BLaER1 treated with 17β-estradiol and CSF1 and Interleukin-3, amounts not matched to agents 10 nM and 100 nM (cell line): ENCODE data around the gene SPEG.

Experiments used
- H3K27ac ChIP-seq, 11 experiments: shearing (Covaris generic); formaldehyde crosslinking; 2 replicates each; pipeline ENCODE4 v1.8.1; 2022
- H3K27me3 ChIP-seq, 11 experiments: shearing (Covaris generic); formaldehyde crosslinking; 2 replicates each; pipeline ENCODE4 v1.8.1; 2022
- H3K36me3 ChIP-seq, 11 experiments: shearing (Covaris generic); formaldehyde crosslinking; 2 replicates each; pipeline ENCODE4 v1.8.1; 2022
- H3K4me1 ChIP-seq, 10 experiments: shearing (Covaris generic); formaldehyde crosslinking; 2 replicates each; pipeline ENCODE4 v1.8.1; 2022
- H3K4me2 ChIP-seq, 11 experiments: shearing (Covaris generic); formaldehyde crosslinking; 2 replicates each; pipeline ENCODE4 v1.8.1; 2022
- H3K4me3 ChIP-seq, 10 experiments: shearing (Covaris generic); formaldehyde crosslinking; 2 replicates each; pipeline ENCODE4 v1.8.1; 2022
- H3K9ac ChIP-seq, 11 experiments: shearing (Covaris generic); formaldehyde crosslinking; 2 replicates each; pipeline ENCODE4 v1.8.1; 2022
- H3K9me3 ChIP-seq, 11 experiments: shearing (Covaris generic); formaldehyde crosslinking; replicated peaks in 1 of 11; 2 replicates each; pipeline ENCODE4 v1.8.1; 2022
- H4K20me1 ChIP-seq, 11 experiments: shearing (Covaris generic); formaldehyde crosslinking; 2 replicates each; pipeline ENCODE4 v1.8.1; 2022
- Cebpa-rat ChIP-seq, 11 experiments: shearing (Covaris generic); IDR thresholded peaks; 2 replicates each; pipeline ENCODE4 v1.8.1; 2022

SPEG gene

GRCh38 chr2:219541611-219542180, 107.1 kb downstream of the SPEG start:
- Histone ChIP-seq H3K4me1 (peaks cover 27 to 68% (median 52%) of the 10 kb centered on the region in 10 experiments), H3K4me2 (peak overlapping the region; percentile 87 to 100 (median 97)), H3K4me3 (peak overlapping the region; percentile 39 to 81 (median 64); a peak in 18 of 20 replicates), H3K9me3 (no peaks in the 10 kb centered on the region), H3K27ac (no peak overlapping the region), H3K9ac (peak overlapping the region in 2 of 11 experiments; percentile 49 to 64; a peak in 3 of 22 replicates), H3K27me3 (peaks cover 22 to 40% (median 33%) of the 10 kb centered on the region in 11 experiments; a peak in 18 of 22 replicates), H4K20me1 (peaks cover 0 to 79% (median 29%) of the 10 kb centered on the region in 11 experiments; a peak in 19 of 22 replicates), H3K36me3 (peaks cover 0 to 19% (median 10%) of the 10 kb centered on the region in 11 experiments; a peak in 7 of 22 replicates)
- no peak for TF ChIP-seq Cebpa-rat (IDR thresholded peaks at IDR 0.05)

- Histone ChIP-seq H3K36me3 (peaks cover 0 to 19% (median 10%) of the 10 kb centered on the region in 11 experiments; a peak in 7 of 22 replicates), H4K20me1 (peaks cover 0 to 76% (median 29%) of the 10 kb centered on the region in 11 experiments; a peak in 19 of 22 replicates), H3K9ac (peak overlapping the region; percentile 54 to 85 (median 75)), H3K4me1 (peaks cover 23 to 55% (median 39%) of the 10 kb centered on the region in 10 experiments), H3K27me3 (peaks cover 22 to 40% (median 33%) of the 10 kb centered on the region in 11 experiments; a peak in 18 of 22 replicates), H3K27ac (peak overlapping the region in 10 of 11 experiments; percentile 6 to 66 (median 52); a peak in 16 of 22 replicates), H3K4me3 (peak overlapping the region; percentile 71 to 81 (median 77)), H3K9me3 (no peaks in the 10 kb centered on the region), H3K4me2 (peak overlapping the region; percentile 87 to 100 (median 97))
- TF ChIP-seq Cebpa-rat (IDR thresholded peaks at IDR 0.05), result no peak
Measured at GRCh38 chr2:219542931-219543595, 108.4 kb downstream of the SPEG start.

- TF ChIP-seq Cebpa-rat (IDR thresholded peaks at IDR 0.05), result no peak
Measured at GRCh38 chr2:219543596-219544358, 109.1 kb downstream of the SPEG start, which contains the start of the genes CHPF and TMEM198. TSS of gene CHPF (minus strand) at chr2:219543809. CDS start at chr2:219543538, 271 bp downstream. TSS of gene TMEM198 (plus strand) at chr2:219544028. CDS start at chr2:219544728, 700 bp downstream.

GRCh38 chr2:219544567-219544966, 109.9 kb downstream of the SPEG start:
- H3K4me2 ChIP-seq, result peak overlapping the region; percentile 87 to 100 (median 97)
- H3K36me3 ChIP-seq, result peaks cover 0 to 16% (median 7%) of the 10 kb centered on the region in 11 experiments; a peak in 6 of 22 replicates
- H3K9me3 ChIP-seq, result no peaks in the 10 kb centered on the region
- H3K4me3 ChIP-seq, result peak overlapping the region; percentile 71 to 81 (median 77); a peak in 14 of 20 replicates
- H3K4me1 ChIP-seq, result peaks cover 18 to 41% (median 29%) of the 10 kb centered on the region in 10 experiments
- no peak for TF ChIP-seq Cebpa-rat (IDR thresholded peaks at IDR 0.05)
- H3K9ac ChIP-seq, result no peak overlapping the region
- peaks cover 22 to 40% (median 33%) of the 10 kb centered on the region in 11 experiments; a peak in 18 of 22 replicates for H3K27me3 ChIP-seq
- H4K20me1 ChIP-seq, result peaks cover 0 to 68% (median 28%) of the 10 kb centered on the region in 11 experiments; a peak in 19 of 22 replicates
- no peak overlapping the region for H3K27ac ChIP-seq

More at GRCh38 chr2:219543596-219544358, 109.1 kb downstream of the SPEG start, which contains the start of the genes CHPF and TMEM198:
- Histone ChIP-seq H3K4me1 (peaks cover 18 to 48% (median 32%) of the 10 kb centered on the region in 10 experiments), H3K9ac (peak within 1 kb of the TSS; percentile 54 to 85 (median 75)), H3K27me3 (peaks cover 22 to 40% (median 33%) of the 10 kb centered on the region in 11 experiments; a peak in 18 of 22 replicates), H3K27ac (peak within 1 kb of the TSS in 10 of 11 experiments; percentile 6 to 66 (median 52); a peak in 16 of 22 replicates), H3K9me3 (no peaks in the 10 kb centered on the region), H4K20me1 (peaks cover 0 to 69% (median 29%) of the 10 kb centered on the region in 11 experiments; a peak in 19 of 22 replicates), H3K4me2 (peak within 1 kb of the TSS; percentile 87 to 100 (median 97)), H3K4me3 (peak within 1 kb of the TSS; percentile 71 to 81 (median 77)), H3K36me3 (peaks cover 0 to 19% (median 8%) of the 10 kb centered on the region in 11 experiments; a peak in 7 of 22 replicates)

- H3K4me3 ChIP-seq, result no peak overlapping the region
- H3K4me1 ChIP-seq, result peaks cover 18 to 34% (median 29%) of the 10 kb centered on the region in 10 experiments
- H3K27ac ChIP-seq, result no peak overlapping the region
- no peak for TF ChIP-seq Cebpa-rat (IDR thresholded peaks at IDR 0.05)
- peaks cover 0 to 65% (median 23%) of the 10 kb centered on the region in 11 experiments; a peak in 19 of 22 replicates for H4K20me1 ChIP-seq
- H3K9me3 ChIP-seq, result no peaks in the 10 kb centered on the region
- H3K27me3 ChIP-seq, result peaks cover 22 to 40% (median 33%) of the 10 kb centered on the region in 11 experiments; a peak in 18 of 22 replicates
- no peak overlapping the region for H3K9ac ChIP-seq
- H3K36me3 ChIP-seq, result peaks cover 0 to 7% (median 2%) of the 10 kb centered on the region in 11 experiments; a peak in 4 of 22 replicates
- no peak overlapping the region for H3K4me2 ChIP-seq
Measured at GRCh38 chr2:219545295-219545942, 110.8 kb downstream of the SPEG start.

GRCh38 chr2:219545943-219546352, 111.3 kb downstream of the SPEG start:
- Histone ChIP-seq H3K36me3 (peaks cover 0 to 3% (median 0%) of the 10 kb centered on the region in 11 experiments; a peak in 1 of 22 replicates), H3K4me2 (no peak overlapping the region), H3K9me3 (no peaks in the 10 kb centered on the region), H3K27ac (no peak overlapping the region), H3K4me1 (peaks cover 18 to 31% (median 27%) of the 10 kb centered on the region in 10 experiments), H3K9ac (no peak overlapping the region), H4K20me1 (peaks cover 0 to 60% (median 22%) of the 10 kb centered on the region in 11 experiments; a peak in 19 of 22 replicates), H3K27me3 (peaks cover 22 to 46% (median 35%) of the 10 kb centered on the region in 11 experiments; a peak in 18 of 22 replicates), H3K4me3 (no peak overlapping the region)
- no peak for TF ChIP-seq Cebpa-rat (IDR thresholded peaks at IDR 0.05)

GRCh38 chr2:219547621-219548020, 113.0 kb downstream of the SPEG start:
- Histone ChIP-seq H3K4me3 (no peak overlapping the region), H3K36me3 (no peaks in the 10 kb centered on the region), H3K9me3 (peaks cover 0 to 3% (median 0%) of the 10 kb centered on the region in 11 experiments; a peak in 3 of 22 replicates), H3K4me2 (no peak overlapping the region), H3K4me1 (peaks cover 11 to 22% (median 18%) of the 10 kb centered on the region in 10 experiments), H3K9ac (no peak overlapping the region), H3K27ac (no peak overlapping the region), H3K27me3 (peaks cover 17 to 48% (median 38%) of the 10 kb centered on the region in 11 experiments; a peak in 18 of 22 replicates), H4K20me1 (peaks cover 0 to 45% (median 12%) of the 10 kb centered on the region in 11 experiments; a peak in 16 of 22 replicates)
- TF ChIP-seq Cebpa-rat (IDR thresholded peaks at IDR 0.05), result no peak
